KOPT-K1 (cell line): Measurements from ENCODE around the gene ALLC.

Experiments
- H3K27ac ChIP-seq: fragments of 200-600 bp; sonication (generic); 2 replicates; pipeline ENCODE4 v1.5.1; 2016; ENCODE audit warnings: antibody characterized with exemption, mild to moderate bottlenecking, low read depth, low read length; ENCODE audit not compliant: poor library complexity, severe bottlenecking
- H3K36me3 ChIP-seq: fragments of 200-600 bp; sonication (generic); 2 replicates; pipeline ENCODE4 v1.5.1; 2017; ENCODE audit warnings: antibody characterized with exemption, mild to moderate bottlenecking, low read length, moderate library complexity; ENCODE audit not compliant: insufficient read depth
- H3K9me3 ChIP-seq: fragments of 200-600 bp; sonication (generic); 2 replicates; pipeline ENCODE4 v1.5.1; 2017; ENCODE audit warnings: antibody characterized with exemption, low read length, mild to moderate bottlenecking; ENCODE audit not compliant: insufficient read depth, poor library complexity, severe bottlenecking

The ALLC gene

GRCh38 chr2:3725002-3725401 lies 67.0 kb downstream of the ALLC start:
- H3K27ac ChIP-seq: no peak overlapping the region
- no peaks in the 10 kb centered on the region for H3K36me3 ChIP-seq
- H3K9me3 ChIP-seq: peaks cover 15% of the 10 kb centered on the region

DNA sequence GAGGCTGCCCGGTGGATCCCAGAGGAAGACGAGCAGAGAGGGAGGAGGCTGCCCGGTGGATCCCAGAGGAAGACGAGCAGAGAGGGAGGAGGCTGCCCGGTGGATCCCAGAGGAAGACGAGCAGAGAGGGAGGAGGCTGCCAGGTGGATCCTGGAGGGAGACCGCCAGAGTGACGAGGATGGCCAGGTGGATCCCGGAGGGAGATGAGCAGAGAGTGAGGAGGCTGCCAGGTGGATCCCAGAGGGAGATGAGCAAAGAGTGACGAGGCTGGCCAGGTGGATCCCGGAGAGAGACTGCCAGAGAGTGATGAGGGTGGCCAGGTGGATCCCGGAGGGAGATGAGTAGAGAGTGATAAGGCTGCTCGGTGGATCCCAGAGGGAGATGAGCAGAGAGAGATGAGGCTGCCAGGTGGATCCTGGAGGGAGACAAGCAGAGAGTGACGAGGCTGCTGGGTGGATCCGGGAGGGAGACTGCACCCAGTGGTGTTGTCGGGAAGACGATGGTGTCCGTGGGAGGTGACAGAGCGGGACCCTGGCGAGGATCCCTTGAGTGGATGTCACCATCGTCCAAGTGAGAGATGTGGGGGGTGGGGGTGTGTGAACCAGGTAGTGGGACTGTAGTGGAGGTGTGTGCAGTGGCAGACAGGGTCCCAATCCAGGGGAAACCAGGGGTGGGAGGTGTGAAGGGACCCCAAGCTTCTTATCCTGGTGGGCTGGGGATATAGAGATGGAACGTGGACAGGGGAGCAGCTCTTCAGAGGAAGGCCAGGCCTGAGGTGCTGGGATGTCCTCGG lies 67.7 kb downstream of the ALLC start:
- H3K9me3 ChIP-seq: peaks cover 8% of the 10 kb centered on the region
- H3K27ac ChIP-seq: no peak overlapping the region
- no peaks in the 10 kb centered on the region for H3K36me3 ChIP-seq

- Histone ChIP-seq H3K9me3 (peaks cover 1% of the 10 kb centered on the region), H3K36me3 (no peaks in the 10 kb centered on the region), H3K27ac (no peak overlapping the region)
These were observed 68.5 kb downstream of the ALLC start for GRCh38 chr2:3726511-3726910.

GRCh38 chr2:3727397-3728045 lies 69.5 kb downstream of the ALLC start:
- Histone ChIP-seq H3K27ac (no peak overlapping the region), H3K36me3 (no peaks in the 10 kb centered on the region), H3K9me3 (no peaks in the 10 kb centered on the region)

DNA sequence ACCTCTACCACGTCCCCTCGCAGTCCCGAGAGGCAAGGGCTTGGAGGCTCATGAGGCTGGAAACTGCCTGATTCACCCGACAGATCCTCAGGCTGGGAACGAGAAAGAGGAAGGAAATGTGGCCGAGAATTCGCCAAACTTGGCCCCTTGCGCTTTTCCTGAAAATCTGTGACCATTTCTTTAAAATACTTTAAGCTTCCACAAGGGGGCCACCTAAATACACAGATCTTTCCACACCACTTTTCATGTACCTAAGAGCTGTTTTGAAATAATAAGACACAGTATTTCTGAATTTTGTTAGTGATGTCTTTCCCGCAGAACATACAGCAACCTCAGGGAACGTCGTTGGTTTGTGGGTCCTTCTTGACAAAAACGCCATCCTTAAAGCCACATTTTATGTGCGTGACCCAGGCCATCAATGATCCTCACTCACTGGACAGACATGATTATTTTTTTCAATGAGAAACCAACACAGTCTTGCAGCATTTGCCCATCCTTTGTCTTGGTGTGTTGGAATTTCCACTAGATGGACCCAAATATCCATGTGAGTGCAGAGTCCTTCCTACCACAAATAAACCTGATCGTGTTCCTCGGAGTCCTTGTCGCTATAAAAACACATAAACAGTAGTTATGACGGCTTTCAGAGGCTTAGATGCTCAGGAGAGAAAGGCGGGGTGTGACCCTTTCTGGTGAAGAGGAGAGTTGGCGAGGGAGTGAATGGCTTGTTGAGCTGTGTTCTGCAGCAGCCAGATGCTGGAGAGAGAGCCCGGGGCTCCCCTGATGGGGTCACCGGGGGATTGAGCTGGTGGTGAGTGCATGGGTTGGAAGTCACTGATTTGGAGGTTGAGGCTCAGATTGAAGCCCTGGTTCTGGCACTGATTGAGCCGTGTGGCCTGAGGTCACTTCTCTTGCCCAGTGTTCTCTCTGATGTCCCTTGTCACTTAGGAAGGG lies 70.4 kb downstream of the ALLC start:
- Histone ChIP-seq H3K36me3 (no peaks in the 10 kb centered on the region), H3K27ac (no peak overlapping the region), H3K9me3 (no peaks in the 10 kb centered on the region)

DNA sequence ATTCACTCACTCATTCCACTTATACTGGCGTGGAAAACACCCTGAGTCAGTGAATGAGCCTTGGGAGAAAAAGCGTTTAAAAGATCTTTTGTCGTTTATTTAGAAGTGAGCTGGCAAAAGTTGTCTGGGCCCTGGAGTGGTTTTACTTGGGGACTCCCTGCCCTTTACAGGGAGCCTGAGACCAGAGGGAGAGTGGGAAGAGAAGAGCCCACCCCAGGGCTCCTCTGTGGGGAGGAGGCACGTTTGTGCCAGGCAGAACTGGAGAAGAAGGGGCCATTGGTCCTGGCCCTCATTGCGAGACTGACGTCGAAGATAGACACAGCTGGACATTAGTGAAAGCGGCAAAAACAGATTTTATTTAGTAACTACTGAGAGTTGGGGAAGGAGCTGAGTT lies 71.1 kb downstream of the ALLC start:
- no peak overlapping the region for H3K27ac ChIP-seq
- H3K9me3 ChIP-seq: no peaks in the 10 kb centered on the region
- no peaks in the 10 kb centered on the region for H3K36me3 ChIP-seq

DNA sequence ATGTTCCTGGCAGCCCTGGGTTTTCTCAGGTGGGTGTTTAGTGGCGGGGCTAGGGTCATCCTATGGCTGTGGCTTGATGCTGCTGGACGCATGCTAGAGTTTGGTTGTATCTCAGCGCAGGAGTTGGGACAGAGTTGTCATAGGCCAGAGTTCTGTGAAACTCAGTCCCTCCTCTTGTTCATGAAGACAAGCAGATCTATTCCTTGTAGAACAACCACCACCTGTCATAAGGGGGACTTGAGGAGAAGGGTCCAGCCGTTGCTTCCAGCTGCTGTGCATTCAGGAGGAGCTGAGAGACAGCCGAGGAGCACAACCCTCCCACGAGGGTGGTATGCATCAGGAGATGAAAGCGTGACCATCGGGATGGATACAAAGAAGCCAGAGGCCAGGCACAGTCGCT lies 71.8 kb downstream of the ALLC start:
- Histone ChIP-seq H3K9me3 (no peaks in the 10 kb centered on the region), H3K27ac (no peak overlapping the region), H3K36me3 (no peaks in the 10 kb centered on the region)

GRCh38 chr2:3730646-3731045 lies 72.6 kb downstream of the ALLC start:
- no peaks in the 10 kb centered on the region for H3K36me3 ChIP-seq
- H3K9me3 ChIP-seq: no peaks in the 10 kb centered on the region
- no peak overlapping the region for H3K27ac ChIP-seq

DNA sequence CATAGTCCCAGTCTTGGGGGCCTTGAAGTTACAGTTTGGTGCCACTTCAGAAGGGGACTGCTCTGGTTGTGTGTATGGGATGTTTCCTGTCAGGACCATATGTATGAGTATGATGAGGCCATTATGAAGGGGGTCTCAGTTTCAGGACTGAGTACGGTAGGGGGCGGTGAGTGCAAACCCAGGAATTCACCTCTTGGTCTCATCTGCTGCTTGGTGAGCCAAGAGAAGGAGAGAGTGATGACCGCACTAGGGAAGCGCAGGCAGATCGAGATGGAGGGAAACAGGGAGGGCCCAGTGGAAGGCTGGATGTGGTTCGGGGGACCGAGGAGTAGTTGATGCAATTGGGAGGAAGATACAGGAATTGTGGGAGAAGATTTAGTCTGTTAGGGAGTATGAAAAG lies 73.8 kb downstream of the ALLC start:
- H3K27ac ChIP-seq: no peak overlapping the region
- H3K36me3 ChIP-seq: no peaks in the 10 kb centered on the region
- H3K9me3 ChIP-seq: no peaks in the 10 kb centered on the region

DNA sequence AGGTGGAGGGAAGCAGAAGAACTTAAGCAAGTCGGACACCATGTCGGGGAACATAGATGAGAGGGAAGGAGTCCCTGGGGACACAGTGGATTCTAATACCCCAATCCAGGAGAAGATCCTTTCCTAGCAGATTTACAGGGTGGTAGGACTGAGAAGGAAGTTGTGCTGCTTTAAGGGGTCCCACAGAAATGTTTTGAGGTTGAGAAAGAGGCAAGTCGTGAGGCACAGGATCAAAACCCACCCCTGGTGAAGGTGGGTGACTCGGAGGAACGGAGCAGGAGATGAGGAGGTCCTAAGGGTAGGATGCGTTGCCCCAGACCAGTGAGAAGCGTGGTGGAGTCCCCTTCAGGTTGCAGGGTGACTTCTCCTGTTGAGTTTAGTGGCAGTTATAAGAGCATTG lies 78.1 kb downstream of the ALLC start:
- Histone ChIP-seq H3K36me3 (no peaks in the 10 kb centered on the region), H3K27ac (no peak overlapping the region)

DNA sequence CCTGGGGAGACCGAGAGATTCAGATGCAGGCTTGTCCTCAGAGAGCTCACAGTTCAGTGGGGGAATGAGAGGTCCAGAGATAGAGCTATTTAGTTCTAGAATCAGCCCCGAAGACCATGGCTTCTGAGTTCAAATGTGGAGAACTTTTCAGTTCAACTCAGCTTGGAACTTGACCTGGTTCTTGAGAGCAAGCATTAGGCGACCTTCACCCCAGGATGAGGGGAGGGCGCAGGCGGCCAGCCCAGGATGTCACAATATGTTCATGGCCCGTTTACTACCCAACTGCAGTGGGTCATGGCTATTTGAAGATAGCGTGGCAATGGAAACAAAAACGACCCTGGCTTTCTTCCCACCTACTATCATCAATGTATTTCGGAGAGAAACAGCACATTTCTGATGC lies 79.1 kb downstream of the ALLC start:
- Histone ChIP-seq H3K9me3 (no peaks in the 10 kb centered on the region), H3K36me3 (no peaks in the 10 kb centered on the region), H3K27ac (no peak overlapping the region)

More for the DNA sequence above, 78.1 kb downstream of the ALLC start:
- H3K9me3 ChIP-seq: no peaks in the 10 kb centered on the region

DNA sequence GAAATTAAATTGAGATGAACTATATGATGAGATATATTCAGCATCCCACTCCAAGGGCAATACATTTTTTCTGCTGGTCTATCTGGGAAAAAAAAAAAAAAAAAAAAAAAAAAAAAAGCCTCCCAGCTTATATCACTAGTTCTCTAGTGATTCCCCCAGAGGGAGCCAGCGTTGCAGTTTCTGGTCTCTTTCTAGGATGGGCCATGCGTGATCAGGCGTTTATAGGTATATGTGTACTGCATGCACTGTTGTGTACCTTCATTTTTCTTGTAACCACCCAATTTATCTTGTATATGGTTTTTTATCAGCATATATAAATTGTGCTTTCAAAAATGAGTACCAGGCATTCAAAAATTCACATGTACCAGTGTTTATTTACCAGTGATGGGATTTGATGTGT lies 80.5 kb downstream of the ALLC start:
- Histone ChIP-seq H3K36me3 (no peaks in the 10 kb centered on the region), H3K27ac (no peak overlapping the region), H3K9me3 (no peaks in the 10 kb centered on the region)

DNA sequence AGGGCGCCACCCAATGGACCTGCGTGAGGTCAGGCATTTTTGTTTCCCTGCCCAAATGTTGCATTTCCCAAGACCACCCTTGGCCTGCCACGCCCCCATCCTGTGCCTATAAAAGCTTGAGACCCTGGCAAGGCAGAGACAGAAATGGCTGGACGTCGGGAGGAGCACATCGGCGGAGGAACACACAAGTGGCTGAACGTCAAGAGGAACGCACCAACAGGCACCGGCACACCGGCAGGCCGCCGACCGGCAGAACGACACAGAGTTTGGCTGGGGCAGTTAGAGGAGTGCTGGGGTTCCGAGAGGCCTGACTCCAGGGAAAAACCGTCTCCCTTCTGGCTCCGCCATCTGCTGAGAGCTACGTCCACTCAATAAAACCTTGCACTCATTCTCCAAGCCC lies 81.3 kb downstream of the ALLC start:
- no peaks in the 10 kb centered on the region for H3K36me3 ChIP-seq
- no peak overlapping the region for H3K27ac ChIP-seq
- no peaks in the 10 kb centered on the region for H3K9me3 ChIP-seq

DNA sequence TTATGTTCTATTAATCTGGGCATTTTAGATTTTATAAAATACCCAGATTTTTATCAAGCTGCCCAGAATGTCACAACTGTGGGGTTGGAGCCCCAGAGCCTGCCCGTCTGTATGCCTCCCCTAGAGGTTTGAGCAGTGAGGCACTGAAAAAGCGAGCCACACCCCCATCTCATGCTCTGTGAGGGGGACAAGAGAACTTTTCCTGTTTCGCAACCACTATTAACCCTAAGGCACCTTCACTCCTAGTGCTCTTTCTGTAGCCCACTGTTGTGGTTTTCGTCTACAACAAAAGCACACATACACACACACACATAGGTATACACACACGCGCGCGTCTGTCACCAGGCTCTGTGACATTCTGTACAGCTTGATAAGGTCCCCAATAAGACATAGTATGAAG lies 83.4 kb downstream of the ALLC start:
- Histone ChIP-seq H3K27ac (no peak overlapping the region), H3K9me3 (no peaks in the 10 kb centered on the region), H3K36me3 (no peaks in the 10 kb centered on the region)
